BJ (cell line): ENCODE measurements around the gene NMT2. TPM values are rescaled to one million over a fixed set of nuclear protein-coding genes. Genes with fewer than 3 reads are reported as not detected.

ENCODE experiments used
- CTCF ChIA-PET: fragments of 350-600 bp; formaldehyde crosslinking; extraction: SDS; loops from one replicate; lab custom pipeline; 2021; ENCODE audit warnings: antibody characterized with exemption, inconsistent platforms; lab: Yijun Ruan, JAX
- POLR2A ChIA-PET: fragments of 300-600 bp; sonication (Branson Sonifier 250); formaldehyde crosslinking; extraction: SDS; loops from one replicate; lab custom pipeline; 2021; ENCODE audit warnings: antibody characterized with exemption; lab: Charles Lee
- DNase-seq: peaks from one replicate; pipeline ENCODE4 v3.0.0-alpha.2; 2011; ENCODE audit warnings: low read depth
- H3K27me3 ChIP-seq: 2 replicates; pipeline ENCODE4 v1.6.0; 2011; ENCODE audit warnings: low read length; ENCODE audit not compliant: control insufficient read depth, insufficient read depth
- H3K36me3 ChIP-seq: 2 replicates; pipeline ENCODE4 v1.5.1; 2011; ENCODE audit warnings: low read length; ENCODE audit not compliant: control insufficient read depth, insufficient read depth
- H3K4me3 ChIP-seq: 2 replicates; pipeline ENCODE4 v1.5.1; 2011; ENCODE audit warnings: low read depth, mild to moderate bottlenecking, control low read depth, low read length
- CTCF ChIP-seq: IDR thresholded peaks from 2 replicates; pipeline ENCODE4 v1.5.1; 2011; ENCODE audit warnings: low read depth, mild to moderate bottlenecking, control low read depth, inconsistent platforms, low read length, moderate library complexity; ENCODE audit not compliant: insufficient read depth
- polyA plus RNA-seq: library from polyadenylated mRNA; depleted of rRNA; stranded (reverse); fragments of >200 nt; gene quantifications from 2 replicates; pipeline ENCODE4 v1.2.3, GENCODE V29; 2011

NMT2 gene
- polyA plus RNA-seq, 1 experiment: 12.7 TPM

GRCh38 chr10:15189133-15189885 lies 20.8 kb upstream of the NMT2 start:
- no peak overlapping the region for H3K4me3 ChIP-seq
- no peak for DNase-seq
- H3K27me3 ChIP-seq: no peaks in the 10 kb centered on the region
- TF ChIP-seq CTCF: no peak
- no peaks in the 10 kb centered on the region; the same call in 1 of the 2 replicates for H3K36me3 ChIP-seq
- ChIA-PET POLR2A (no interaction called here), CTCF (interaction anchor here (0.9 to 1.9 kb wide), 3 partner anchors 8 to 20 kb away, joined by 3 to 5 read pairs (median 3); partner anchors contain the start of gene NMT2)

- POLR2A ChIA-PET: no interaction called here
- Histone ChIP-seq H3K36me3 (no peaks in the 10 kb centered on the region; the same call in 1 of the 2 replicates), H3K27me3 (no peaks in the 10 kb centered on the region), H3K4me3 (no peak overlapping the region)
- TF ChIP-seq CTCF: no peak
- CTCF ChIA-PET: interaction anchor here (1.0 kb wide), 1 partner anchor 11 kb away, joined by 3 read pairs; no protein-coding TSS in a partner anchor
- no peak for DNase-seq
These were observed 20.1 kb upstream of the NMT2 start for GRCh38 chr10:15188603-15189002.

GRCh38 chr10:15183689-15184481 lies 15.4 kb upstream of the NMT2 start:
- no peak for DNase-seq
- no peak for TF ChIP-seq CTCF
- no peak overlapping the region for H3K4me3 ChIP-seq
- POLR2A ChIA-PET: no interaction called here
- no peaks in the 10 kb centered on the region for H3K27me3 ChIP-seq
- CTCF ChIA-PET: interaction anchor here (1.3 kb wide), 1 partner anchor 15 kb away, joined by 4 read pairs; the partner anchor contains the start of gene NMT2
- no peaks in the 10 kb centered on the region; the same call in 1 of the 2 replicates for H3K36me3 ChIP-seq

- POLR2A ChIA-PET: no interaction called here
- Histone ChIP-seq H3K4me3 (no peak overlapping the region), H3K36me3 (no peaks in the 10 kb centered on the region; the same call in 1 of the 2 replicates), H3K27me3 (no peaks in the 10 kb centered on the region)
- DNase-seq: no peak
- CTCF ChIA-PET: interaction anchor here (0.7 kb wide), 1 partner anchor 311 kb away, joined by 3 read pairs; no protein-coding TSS in a partner anchor
- no peak for TF ChIP-seq CTCF
These were observed 14.2 kb upstream of the NMT2 start for GRCh38 chr10:15182540-15183207.
